GM18511 (cell line): Measurements from ENCODE around the gene BAZ1B.
A peak's percentile ranks its signal among the peaks of the same experiment; 100 is the strongest.
"Not testable (repeated sequence)": the region's sequence is repeated elsewhere in the genome, so short reads cannot be mapped to it uniquely, and the experiment has no call there.

Experiments
- ATAC-seq: cut with Tn5 transposase; IDR thresholded peaks from one replicate; pipeline ENCODE4 v1.9.1; 2021; ENCODE audit warnings: mild to moderate bottlenecking, moderate library complexity; ENCODE audit not compliant: unreplicated experiment

The BAZ1B gene

DNA sequence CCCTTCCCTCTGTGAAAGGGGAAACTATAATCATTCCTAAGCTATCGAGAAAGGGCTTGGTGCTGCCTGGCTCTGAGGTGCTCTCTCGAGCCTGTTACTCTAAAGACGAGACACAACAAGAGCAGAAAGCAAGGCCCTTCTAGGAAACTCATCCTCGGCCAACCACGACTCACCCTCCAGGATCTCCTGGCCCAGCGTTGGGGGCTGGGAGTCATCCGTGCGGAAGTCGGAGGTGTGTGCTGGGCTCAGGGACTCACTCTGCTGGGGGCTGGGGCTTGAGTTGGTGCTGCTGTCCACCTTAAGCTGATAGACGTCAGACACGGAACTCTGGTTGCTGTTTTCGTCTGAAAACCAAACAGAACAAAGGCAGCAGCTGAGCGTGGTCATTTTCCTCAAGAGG lies 17.6 kb upstream of the BAZ1B start:
- ATAC-seq: no peak

DNA sequence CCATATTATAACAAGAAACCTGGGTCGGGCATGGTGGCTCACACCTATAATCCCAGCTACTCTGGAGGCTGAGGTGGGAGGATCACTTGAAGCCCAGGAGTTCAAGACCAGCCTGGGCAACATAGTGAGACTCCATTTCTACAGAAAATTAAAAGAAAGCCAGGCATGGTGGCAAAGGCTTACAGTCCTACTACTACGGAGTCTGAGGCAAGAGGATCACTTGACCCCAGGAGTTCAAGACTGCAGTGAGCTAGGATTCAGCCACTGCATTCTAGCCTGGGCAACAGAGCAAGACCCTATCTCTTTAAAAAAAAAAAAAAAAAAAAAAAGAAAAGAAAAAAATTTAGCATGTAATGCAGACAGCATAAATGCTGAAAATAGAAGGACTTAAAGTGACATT lies 16.4 kb upstream of the BAZ1B start:
- not testable (repeated sequence) for ATAC-seq

DNA sequence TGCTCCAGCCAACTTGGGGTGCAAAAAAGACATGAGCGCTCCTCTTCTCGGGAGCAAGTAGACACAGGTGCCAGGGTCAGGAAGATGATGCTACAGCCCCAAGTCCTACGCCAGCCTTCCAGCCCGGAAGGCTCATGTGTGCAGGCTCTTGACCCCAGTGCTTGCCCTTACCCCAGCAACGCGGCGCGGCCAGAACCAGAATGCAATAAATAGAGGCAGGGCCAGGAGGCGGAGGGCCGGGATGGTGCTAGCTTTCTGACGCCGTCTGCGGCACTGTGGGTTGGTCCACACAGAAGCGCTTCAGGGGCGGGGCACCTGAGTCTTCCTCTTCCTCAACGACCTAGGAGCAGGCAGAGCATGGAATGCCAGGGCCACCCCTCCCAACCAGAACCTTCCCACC lies 15.0 kb upstream of the BAZ1B start:
- ATAC-seq: no peak

DNA sequence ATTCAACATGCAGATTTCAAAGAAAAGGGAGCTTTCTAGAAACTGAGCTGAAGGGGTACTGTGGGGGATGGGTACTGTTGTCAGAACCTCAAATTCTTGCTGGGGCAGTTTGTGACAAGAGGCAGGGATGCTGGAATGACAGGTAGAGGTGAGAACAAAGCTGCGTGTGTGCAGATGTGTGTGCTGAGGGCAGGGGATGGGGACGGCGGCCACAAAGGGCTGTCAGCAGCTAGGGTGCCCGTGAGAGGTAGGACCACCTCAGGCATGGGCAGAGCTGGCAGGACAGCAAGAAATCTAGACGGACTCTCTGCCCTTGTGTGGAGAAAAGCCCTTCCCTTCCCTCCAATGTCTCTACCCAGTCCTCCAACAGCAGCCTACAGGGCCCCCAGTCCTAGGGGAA lies 14.4 kb upstream of the BAZ1B start:
- no peak for ATAC-seq

DNA sequence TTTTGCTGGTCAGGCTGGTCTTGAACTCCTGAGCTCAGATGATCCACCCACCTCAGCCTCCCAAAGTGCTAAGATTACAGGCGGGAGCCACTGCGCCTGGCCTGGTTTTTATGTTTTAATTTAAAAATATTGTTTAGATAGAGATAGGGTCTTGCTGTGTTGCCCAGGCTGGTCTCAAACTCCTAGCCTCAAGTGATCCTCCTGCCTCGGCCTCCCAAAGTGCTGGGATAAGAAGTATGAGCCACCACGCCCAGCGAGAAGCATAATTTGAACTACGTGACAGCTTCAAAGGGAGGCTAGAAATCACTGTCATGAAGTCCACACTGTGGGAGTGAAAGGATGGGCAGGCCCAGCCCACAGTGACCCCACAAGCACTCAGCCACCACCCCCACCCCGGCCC lies 13.8 kb upstream of the BAZ1B start:
- not testable (repeated sequence) for ATAC-seq

DNA sequence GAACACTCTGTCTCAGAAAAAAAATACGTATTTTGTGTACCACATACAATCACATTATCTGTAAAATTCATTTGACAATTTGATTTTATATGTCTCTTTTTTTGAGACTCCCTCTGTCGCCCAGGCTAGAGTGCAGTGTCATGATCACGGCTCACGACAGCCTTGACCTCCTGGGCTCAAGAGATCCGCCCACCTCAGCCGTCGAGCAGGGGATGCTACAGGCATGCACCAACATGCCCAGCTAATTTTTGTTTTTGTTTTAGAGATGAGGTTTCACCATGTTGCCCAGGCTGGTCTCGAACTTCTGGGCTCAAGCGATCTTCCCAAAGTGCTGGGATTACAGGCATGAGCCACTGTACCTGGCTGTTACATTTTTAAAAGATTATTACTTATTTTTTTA lies 11.6 kb upstream of the BAZ1B start:
- no peak for ATAC-seq

DNA sequence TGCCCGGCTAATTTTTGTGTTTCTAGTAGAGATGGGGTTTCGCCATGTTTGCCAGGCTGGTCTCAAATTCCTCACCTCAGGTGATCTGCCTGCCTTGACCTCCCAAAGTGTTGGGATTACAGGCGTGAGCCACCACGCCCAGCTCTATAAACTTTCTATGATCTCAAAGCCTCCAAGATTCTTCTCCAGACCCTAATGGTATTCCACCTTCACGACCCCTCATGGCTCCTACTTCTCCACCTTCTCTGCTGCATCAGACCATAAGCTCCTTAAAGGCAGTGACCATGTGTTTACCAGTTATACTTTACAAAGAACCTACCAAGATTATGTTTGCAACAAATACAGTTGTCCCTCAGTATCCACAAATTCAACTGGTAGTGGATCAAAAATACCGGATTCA lies 10.1 kb upstream of the BAZ1B start:
- no peak for ATAC-seq

DNA sequence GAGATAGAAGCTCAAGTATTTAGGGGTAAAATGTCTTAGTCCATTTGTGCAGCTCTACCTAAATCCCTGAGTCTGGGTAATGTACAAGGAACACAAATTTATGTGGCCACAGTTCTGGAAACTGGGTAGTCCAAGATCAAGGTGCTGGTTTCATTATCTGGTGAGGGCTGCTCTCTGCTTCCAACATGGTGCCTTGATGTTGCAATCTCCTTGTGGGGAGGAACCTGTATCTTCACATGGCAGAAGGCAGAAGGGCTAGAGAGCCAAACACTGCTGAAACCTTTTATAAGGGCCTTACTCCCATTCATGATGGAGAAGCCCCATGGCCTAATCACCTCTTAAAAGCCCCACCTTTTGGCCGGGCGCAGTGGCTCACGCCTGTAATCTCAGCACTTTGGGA lies 8.7 kb upstream of the BAZ1B start:
- ATAC-seq: no peak

DNA sequence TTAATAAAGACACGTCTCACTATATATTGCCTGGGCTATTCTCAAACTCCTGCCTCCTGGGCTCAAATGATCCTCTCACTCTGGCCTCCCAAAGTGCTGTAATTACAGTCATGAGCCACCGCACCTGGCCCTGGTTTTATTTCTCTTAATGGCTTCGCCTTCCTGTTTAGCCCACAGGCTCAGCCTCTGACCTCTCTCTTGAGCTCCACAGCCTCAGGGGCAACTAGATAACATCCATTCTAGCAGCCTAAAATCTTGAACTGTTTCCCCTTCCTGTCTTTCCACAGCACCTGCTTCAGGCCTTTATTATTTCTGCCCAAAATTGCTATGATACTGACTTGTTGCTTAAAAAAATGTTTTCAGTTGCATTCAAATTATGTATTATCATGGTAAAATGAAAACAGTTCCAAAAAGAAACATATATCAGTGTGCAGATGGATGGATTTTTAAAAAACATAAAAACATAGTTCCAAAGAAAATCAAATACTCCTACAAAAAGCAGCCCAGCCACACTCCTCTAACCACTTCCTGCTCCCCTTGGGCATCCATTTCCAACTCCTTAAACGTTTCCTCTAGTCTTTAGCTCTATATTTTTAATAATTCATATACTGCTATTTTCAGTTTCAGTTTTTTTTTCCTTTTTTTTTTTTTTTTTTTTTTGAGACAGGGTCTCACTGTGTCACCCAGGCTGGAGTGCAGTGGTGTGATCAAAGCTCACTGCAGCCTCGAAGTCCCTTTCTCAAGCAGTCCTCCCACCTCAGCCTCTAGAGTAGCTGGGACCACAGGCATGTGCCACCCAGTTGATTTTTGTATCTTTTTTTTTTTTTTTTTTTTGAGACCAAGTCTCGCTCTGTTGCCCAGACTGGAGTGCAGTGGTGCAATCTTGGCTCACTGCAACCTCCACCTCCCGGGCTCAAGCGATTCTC lies 5.1 kb upstream of the BAZ1B start:
- ATAC-seq: no peak

DNA sequence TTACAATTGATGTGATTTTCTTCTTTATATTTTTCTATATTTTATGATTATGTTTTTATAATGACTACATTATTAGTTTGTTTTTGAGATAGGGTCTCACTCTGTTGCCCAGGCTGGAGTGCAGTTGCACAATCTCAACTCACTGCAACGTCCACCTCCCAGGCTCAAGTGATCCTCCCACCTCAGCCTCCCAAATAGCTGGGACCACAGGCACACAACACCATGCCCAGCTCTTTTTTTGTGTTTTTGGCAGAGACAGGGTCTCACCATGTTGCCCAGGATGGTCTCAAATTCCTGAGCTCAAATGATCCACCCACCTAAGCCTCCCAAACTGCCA lies 4.0 kb upstream of the BAZ1B start:
- not testable (repeated sequence) for ATAC-seq

DNA sequence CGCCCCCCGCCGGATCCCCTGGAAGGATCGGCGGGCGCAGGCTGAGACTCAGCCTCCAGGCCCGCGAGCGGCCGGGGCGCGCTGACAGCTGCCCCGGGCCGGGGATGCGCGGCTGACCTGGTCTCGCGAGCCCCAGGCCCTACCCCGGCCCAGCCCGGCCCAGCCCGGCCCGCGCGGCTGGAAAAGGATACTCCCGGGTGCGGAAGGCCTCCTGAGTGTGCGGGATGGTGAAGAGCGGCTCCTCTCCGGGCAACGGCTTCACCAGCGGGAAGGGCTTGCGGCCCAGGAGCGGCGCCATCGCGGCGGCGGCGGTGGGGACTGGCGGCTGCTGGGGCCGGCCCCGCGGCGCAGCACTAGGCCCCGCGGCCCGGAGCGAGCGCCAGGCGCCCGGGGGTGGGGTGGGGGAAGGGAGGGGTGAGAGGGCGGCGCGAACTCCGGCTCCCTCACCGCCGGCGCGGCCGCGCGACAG lies 423 bp downstream of the BAZ1B start:
- ATAC-seq: peak; percentile 52

DNA sequence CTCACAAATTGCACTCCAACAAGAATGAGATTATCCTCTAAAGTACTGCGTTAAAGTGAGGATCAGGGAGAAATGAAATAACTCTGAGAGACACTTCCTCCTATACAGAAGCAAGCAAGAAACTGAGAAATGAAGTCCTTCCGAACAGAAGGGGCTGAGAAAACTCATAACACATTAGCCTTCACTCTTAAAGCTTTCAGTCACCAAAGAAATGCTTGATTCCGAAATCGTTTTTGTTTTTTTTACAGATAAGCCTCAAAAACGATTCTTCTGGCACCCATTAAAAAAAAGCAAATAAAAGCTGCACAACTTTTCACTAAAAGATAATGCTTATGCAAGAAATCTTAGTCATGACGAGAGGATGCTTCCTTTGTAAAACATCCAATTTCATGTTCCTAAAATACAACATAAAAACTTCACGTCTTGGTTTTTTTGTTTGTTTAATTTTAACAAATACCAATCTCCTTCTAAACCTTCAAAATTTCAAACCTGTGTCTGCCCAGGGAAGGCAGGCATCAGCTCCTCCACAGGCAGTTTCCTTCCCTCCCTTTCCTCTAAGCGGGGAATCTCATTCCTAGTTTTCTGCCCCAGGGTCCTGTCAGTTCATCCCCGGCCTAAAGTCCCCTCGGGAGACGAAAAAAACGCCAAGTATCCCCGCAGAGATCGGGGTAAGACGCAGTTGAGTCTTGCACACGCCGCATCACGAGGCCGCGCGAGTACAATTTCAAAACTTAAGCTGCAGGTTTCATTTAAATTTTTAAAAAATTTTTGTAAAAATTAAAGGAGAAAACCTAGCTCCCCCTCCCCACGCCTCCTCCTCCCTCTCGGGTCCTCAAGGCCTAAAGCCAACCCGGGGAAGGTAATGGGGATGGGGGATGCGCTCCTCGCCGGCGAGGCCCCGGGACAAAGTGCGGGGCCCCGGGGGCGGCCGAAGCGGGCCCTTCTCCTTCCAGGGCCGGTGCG lies 1.1 kb downstream of the BAZ1B start:
- no peak for ATAC-seq

DNA sequence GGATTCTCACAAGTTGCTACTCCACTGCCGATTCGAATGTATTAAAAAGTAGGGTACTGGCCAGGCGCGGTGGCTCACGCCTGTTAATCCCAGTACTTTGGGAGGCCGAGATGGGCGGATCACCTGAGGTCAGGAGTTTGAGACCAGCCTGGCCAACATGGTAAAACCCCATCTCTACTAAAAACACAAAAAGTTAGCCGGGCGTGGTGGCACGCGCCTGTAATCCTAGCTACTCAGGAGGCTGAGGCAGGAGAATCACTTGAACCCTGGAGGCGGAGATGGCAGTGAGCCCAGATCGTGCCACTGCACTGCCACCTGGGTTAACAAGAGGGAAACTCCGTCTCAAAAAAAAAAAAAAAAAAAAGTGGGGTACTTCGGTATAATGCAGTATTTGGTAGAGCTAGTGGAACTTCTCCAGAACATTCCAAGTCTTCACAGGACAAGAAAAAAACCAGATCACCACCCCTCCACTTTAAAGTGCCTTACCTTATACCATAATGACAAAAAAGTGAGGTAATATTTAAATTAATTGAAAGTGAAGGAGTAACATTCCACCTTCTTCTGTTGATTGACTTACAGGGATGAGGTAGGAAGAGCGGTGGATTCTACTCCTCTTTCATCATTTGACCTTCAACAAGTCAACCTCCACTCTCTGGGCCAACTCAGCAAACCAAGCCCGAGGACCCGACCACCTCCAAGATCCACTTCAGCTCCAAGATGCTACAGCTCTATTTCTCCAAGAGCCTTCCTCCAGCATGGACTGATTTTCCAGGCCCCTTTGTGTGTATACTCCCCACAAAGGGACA lies 2.0 kb downstream of the BAZ1B start:
- no peak for ATAC-seq

DNA sequence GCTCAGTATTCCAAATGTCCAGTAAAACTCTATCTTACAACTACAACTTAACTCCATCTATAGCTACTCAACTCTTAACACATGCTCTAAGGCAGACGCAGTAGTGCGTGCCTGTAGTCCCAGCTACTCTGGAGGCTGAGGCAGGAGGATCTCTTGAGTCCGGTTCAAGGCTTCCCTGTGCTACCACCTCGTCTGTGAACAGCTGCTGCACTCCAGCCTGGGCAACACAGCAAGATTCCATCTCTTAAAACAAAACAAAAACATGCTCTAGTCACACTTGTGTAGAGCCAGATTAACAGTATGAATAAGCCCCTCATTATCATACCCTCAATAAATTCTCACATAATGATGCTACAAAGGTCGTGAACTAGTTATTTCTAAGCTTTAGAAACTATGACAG lies 3.6 kb downstream of the BAZ1B start:
- ATAC-seq: no peak

DNA sequence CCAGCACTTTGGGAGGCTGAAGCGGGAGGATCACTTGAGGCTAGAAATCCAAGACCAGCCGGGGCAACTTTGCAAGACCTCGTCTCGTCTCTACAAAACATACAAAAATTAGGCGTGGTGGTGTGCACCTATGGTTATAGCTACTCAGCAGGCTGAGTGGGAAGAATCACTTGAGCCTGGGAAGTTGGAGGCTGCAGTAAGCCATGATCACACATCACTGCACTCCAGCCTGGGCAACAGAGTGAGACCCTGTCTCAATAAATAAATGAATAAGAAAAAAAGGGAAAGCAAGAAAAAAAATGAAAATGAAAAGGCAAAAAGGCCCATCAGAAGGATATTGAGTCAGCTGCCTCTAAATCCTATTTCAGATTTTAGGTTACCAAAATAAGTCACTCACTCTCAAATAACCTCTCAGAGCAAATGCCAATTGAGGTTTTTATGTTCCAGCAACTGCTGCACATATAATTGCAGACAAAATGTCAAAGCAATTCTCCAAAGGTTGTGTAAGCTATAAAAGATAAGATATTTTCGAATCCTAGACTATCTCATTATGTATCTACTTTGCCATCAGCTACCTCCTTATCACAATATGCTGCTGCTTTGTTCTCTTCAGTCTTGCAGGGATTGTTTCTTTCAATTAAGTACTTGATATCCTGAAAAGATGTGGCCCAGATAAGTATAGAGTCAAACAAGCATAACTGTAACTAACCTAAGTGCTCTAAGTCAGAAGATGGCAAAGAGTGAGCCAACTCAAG lies 4.7 kb downstream of the BAZ1B start:
- ATAC-seq: no peak

DNA sequence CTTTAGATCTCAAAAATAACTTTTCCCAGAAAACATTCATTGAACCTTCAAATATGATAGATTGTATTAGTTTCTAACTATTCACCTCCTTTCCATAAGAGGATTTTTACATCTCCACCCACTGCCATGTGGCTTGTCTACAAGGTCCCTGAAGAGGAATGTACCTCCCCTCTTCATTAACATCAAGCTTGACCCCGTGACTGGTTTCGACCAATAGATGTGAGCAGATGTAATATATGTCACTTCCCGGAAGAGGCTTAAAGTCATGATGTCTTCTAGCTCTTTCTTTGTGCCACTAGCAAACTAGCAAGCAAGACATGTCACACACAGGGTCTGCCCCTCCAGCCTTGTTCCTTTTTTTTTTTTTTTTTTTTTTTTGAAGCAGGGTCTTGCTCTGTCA lies 6.9 kb downstream of the BAZ1B start:
- no peak for ATAC-seq

DNA sequence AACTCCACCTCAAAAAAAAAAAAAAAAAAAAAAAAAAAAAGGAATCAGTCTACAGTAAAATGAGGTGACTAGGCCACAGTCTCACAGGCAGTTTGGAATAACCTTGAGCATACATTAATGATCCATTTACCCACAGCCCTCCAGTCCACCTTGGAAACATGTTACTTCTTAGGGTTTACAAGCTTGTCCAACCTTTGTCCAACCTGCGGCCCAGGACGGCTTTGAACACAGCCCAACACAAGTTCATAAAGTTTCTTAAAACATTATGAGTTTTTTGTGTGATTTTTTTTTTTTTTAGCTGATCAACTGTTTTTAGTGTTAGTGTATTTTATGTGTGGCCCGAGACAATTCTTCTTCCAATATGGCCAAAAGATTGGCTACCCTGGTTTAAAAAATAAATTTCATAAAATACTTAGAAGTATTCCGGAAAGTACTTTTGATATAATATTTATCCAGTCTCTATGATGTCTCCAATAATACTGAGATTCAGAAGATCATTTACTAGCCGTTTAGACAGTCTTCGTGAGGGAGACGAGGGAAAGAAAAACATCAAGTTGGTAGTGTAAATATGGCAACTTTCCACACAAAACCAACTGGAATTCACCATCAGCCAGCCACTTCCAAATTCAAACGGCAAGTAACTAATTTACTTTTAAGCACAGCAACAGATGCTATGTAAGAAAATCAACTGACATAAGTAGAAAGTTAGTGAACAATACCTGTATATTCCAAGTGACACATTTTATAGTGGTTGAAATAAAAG lies 9.9 kb downstream of the BAZ1B start:
- no peak for ATAC-seq

DNA sequence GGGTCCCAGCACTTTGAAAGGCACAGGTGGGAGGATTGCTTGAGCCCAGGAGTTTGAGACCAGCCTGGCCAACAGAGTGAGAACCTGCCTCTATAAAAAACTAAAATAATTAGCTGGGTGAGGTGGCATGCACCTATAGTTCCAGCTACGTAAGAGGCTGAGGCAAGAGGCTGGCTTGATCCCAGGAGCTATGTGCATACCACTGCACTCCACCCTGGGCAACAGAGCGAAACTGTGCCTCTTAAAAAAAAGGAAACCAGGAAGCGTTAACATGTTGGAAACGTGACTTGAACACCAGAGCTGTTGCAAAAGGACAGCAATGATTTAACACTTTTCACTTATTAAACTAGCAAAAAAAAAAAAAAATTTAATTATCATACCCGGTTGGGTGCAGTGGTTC lies 12.6 kb downstream of the BAZ1B start:
- no peak for ATAC-seq

DNA sequence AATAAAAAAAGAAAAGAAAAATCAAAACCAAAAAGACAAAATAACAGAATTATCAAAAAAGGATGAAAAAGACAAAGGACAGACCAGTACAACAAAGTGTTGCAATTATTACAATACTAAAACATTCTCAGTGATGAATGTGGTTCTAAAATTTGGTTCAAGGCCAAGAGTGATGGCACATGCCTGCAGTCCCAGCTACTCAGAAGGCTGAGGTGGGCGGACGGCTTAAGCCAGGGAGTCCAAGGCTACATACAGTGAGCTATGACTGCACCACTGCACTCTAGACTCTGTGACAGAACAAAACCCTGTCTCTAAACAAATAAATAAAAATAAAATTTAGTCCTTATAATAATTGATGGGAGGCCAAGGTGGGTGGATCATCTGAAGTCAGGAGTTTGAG lies 14.5 kb downstream of the BAZ1B start:
- ATAC-seq: no peak

DNA sequence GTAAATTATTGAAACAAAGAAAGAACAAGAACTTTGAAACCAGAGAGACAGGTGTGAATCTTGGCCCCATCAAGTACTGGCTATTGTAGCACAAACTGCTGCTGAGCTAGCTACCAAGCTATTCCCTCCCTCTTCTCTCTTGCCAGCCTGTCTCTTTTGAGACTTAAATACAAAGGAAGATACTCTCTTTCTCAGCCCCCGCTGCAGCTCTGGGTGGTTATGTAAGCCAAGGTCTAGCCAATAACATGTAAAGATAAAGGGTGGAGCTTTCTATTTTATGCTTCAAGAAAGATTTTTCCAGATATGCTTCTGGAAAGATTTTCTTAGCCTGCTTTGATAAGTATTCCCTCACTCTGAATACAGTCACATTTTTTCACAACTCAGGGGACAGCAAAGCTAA lies 17.2 kb downstream of the BAZ1B start:
- ATAC-seq: no peak
